GM21717 (cell line): Measurements from ENCODE around the gene ZNF17.

ENCODE experiments used
- ATAC-seq: cut with Tn5 transposase; IDR thresholded peaks from one replicate; pipeline ENCODE4 v1.9.1; 2021; ENCODE audit warnings: mild to moderate bottlenecking, moderate library complexity; ENCODE audit not compliant: unreplicated experiment

Gene ZNF17

DNA sequence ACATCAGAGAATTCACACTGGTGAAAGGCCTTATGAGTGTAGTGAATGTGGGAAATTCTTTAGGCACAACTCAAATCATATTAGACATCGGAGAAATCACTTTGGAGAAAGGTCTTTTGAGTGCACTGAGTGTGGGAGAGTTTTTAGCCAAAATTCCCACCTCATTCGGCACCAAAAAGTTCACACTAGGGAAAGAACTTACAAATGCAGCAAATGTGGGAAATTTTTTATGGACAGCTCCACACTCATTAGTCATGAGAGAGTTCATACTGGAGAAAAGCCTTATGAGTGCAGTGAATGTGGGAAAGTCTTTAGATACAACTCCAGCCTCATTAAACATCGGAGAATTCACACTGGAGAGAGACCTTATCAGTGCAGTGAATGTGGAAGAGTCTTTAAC, 10.1 kb downstream of the ZNF17 start:
- ATAC-seq: no peak

DNA sequence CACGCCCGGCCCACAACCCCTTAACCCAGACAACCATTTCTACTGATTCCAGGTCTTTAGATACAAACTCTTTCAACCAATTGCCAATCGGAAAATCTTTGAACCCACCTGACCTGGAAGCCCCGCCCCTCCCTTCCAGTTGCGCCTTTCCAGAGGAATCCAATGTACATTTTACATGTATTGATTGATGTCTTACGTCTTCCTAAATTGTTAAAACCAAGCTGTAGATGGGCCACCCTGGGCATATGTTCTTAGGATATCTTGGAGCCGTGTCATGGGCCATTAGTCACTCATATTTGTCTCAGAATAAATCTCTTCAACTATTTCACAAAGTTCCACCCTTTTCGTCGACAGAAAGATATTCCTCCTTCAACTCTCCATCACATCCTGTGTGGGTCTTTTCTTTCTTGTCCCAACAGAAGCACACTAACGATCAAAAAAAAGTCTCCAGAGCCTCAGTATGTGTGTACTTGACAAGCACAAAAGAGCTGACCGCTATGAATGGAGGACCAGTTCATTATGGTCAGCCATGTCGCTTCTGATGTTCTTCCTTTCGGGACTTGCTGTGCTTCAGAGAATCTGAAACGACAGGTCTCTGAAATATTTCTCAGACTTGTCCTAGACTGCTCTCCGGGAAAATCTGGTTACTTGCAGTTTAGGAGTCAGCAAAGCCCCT, 23.6 kb downstream of the ZNF17 start:
- peak; percentile 8 for ATAC-seq

DNA sequence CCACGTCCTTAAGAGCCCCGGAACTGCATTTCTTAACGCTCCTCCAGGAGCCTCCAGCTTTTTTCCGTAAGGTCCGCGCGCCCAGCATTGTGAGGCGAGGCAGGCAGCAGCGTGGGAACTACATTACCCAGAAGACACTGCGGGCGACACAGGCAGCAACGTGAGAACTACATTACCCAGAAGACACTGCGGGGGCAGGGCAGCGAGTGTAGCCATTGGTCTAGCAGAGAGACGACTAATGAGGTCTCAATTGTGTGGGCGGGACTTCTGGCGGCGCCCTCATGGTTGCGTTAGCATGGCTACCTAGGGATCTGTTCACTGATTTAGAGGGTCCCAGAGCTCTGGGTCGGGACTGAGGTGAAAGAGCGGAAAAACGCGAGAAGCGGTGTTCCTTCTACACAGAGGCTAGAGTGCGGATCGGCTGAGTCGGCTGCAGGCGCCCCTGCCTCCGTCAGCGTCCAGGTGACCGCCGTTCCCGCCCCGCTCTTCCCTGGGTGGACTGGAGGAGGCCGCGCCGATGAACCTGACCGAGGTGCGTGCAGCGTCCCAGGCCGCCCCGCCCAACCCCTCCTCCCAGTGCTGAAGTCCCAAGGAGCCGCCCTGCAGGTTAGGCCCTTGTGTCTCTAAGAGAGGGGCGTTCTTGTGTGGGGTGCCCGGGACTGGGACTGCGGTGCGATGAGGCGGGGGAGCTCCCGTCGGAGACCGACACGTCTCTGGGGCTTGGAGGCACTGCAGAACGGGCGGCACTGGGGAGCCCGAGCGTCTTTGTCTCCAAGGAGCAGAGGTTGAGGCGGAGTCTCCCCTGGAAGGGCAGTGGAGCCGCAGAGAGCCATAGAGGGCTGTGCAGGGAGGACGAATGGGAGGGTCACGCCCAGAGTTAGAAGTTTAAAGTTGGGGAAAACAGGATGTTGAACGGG, 24.4 kb downstream of the ZNF17 start, which contains the start of gene ZNF749:
ZNF749 (plus strand) TSS at position 264 of the 917 bp plus-strand sequence; CDS start at position 518, 254 bp downstream.
- peak; percentile 91 for ATAC-seq

DNA sequence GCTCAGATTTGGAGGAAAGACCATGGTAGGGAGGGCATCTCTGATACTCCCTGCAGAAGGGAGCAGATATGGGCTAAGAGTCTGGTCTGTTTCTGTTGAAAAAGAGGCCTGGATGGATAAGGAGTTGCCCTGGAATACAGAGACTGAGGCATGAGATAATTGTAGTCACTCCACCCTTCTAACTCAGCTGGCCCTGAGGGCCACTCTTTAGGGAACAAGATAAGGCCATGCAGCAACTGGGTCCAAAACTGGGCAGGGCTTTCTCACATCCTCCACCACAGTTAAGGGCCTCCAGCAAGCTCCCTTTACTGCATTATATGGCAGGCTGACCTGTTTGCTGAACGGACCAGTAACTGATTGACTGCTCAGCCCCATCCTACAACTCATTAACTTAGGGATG, 25.5 kb downstream of the ZNF17 start:
- ATAC-seq: no peak

DNA sequence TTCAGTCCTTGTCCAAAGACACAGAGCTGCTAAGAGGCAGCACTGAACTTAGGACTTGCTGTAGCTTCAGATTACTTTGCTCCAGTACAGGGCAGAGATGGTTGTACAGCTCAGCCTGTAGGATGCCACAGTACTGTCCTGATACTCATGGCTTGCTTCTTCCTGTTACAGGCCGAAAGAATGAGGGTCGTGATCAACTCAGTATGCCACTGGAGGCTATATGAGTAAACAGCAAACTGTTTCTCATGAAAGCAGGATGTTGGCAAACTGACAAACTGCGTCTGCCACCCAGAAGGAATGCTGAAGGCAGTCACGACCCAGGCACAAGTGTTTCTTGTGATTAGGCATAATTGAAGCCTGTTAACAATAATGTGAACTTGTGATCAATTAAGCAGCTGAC, 27.0 kb downstream of the ZNF17 start:
- ATAC-seq: no peak

DNA sequence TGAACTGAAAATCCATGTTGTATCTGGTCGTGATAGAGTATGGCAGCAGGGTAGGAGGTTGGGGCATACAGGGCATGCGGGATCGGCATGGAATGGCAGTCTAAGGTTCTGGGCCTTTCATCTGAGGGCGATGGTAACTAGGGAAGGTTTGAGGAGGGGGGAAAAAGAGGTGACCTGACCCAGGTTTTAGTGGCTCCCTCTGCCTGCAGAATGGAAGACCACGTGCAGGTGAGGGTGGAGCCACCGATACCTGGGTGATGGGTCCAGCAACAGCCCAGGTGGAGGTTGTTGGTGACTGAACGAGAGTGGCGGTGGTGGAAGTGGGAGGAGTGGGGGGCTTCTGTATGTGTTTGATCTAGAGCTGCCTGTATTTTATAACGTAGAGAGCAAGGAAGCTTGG, 28.0 kb downstream of the ZNF17 start:
- no peak for ATAC-seq

DNA sequence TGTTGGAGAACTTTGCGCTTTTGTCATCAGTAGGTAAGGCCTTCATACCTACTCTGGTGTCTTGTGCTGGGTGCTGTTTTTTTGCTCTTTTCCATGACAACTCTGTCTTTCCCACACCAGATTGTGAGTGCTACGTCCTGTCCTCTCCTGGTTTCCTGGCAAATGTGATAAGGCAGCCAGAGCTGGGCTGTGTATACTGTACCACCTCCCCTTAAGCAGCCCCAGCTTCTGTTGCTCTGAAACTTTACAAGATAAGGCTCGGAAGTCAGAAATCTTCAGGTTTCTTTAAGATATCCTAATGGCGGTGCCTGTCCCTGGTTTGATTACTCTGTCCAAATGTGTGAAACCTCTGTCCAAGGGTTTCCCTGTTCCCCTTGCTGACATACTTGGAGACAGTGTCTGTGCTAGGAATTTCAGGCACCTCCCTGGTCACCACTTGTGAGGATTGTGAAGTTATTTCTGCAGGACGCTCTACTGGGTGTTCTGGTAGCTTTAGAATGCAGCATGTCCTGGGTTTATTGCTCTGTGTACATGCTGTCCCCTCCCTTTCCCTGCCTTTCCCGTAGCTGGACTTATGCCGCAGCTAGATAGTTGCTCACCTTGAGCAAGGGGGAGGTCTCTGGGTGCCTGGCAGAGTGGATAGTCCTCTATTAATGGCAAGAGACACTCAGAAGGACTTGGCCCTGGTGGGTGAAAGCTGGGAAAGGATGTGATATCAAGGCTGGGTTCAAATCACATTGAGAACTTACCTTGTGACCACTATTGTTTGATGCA, 31.2 kb downstream of the ZNF17 start:
- no peak for ATAC-seq

DNA sequence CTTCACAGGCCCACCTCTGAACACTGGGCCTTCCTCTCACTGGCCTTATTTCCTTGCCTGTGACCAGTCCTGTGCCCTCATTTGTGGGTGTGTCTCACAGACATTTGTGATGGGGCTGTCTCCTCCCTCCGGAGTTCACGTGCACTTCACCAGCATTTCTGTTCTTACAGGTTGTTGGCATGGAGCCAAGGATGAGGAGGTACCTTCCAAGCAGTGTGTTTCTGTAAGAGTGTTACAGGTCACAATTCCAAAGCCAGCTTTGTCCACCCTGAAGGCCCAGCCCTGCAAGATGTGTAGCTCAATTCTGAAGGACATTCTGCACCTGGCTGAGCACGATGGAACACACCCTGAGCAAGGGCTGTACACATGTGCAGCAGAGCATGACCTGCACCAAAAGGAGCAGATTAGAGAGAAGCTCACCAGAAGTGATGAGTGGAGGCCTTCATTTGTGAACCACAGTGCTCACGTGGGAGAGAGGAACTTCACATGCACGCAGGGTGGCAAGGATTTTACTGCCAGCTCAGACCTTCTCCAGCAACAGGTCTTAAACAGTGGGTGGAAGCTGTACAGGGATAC, 32.2 kb downstream of the ZNF17 start:
- ATAC-seq: no peak

DNA sequence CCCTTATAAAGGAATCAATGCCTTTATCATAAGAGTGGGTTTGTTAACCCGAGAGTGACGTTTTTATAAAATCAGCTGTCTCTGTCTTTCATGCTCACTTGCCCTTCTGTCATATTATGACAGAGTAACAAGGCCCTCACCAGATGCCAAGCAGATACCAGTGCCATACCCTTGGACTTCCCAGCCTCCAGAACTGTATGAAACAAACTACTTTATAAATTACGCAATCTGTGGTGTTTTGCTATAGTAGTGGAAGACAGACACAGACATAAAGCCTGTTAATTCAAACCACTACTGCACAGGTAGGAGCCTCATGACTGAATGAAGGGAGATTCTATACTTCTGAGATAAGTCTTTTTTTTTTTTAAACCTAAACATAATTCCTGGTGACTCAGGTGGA, 41.3 kb downstream of the ZNF17 start:
- no peak for ATAC-seq

DNA sequence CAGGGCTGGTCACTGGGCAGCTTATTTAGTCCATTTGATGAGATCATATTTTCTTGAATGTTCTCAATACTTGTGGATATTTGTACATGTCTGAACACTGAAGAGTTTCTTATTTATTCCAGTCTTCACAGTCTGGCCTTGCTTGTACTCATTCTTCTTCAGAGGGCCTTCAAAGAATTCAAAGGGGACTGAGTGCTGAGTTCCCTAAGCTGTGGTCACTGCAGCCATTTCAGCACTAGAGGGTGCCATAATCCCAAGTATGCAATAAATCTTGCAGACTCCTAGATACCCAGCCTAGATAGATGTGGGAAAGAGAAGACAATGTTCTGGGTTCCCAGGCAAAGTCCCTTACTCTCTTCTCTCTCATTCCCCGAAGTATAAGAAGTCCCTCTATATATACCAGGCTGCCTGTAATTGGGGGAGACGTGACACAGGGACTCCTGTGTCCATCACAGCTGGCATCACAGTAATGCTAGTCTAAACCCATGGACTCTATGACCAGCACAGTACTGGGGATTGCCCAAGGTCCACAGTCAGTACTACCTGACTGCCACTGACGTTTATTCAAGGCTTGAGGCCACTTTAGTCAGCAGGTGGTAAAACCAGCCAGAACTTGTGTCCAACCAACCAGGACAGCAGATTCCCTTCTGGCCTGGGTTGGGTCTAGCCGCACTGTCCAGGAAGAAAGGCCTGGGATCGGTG, 54.9 kb downstream of the ZNF17 start:
- no peak for ATAC-seq

DNA sequence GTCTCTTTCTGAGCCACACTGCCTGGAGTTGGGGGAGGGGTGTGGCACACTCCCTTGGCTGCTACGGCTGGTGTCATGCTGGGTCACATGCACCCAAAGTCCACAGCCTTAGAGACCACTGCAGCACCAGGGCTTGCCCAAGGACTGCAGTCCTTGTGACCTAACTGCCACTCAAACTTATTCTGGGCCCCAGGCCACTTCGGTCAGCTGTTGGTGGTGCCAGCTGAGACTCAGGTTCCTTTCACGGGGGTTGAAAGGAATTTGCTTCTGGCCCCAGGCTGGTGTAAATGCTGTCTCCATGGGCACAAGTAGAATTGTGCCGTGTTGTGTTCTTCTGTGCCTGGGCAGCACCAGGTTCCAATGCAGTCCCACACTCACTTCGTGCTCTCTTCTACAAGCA, 55.5 kb downstream of the ZNF17 start:
- no peak for ATAC-seq
